GM18517 (cell line): ENCODE data around the gene EP300.

Experiments used
- ATAC-seq: cut with Tn5 transposase; IDR thresholded peaks from one replicate; pipeline ENCODE4 v1.9.1; 2021; ENCODE audit warnings: mild to moderate bottlenecking, moderate library complexity; ENCODE audit not compliant: unreplicated experiment

Gene EP300

GRCh38 chr22:41204066-41204465 is 111.7 kb downstream of the EP300 start:
- no peak for ATAC-seq

- ATAC-seq: peak; percentile 94
These were observed 112.9 kb downstream of the EP300 start, which contains the start of gene L3MBTL2 for GRCh38 chr22:41204992-41205900. TSS of gene L3MBTL2 (plus strand) at chr22:41205312. CDS start at chr22:41205363, 51 bp downstream.

- no peak for ATAC-seq
These were observed 114.3 kb downstream of the EP300 start for GRCh38 chr22:41206719-41207118.

GRCh38 chr22:41215409-41215808 is 123.0 kb downstream of the EP300 start:
- ATAC-seq: no peak

- no peak for ATAC-seq
These were observed 123.5 kb downstream of the EP300 start for GRCh38 chr22:41215926-41216325.

GRCh38 chr22:41216984-41217383 is 124.6 kb downstream of the EP300 start:
- ATAC-seq: no peak

- ATAC-seq: no peak
These were observed 125.3 kb downstream of the EP300 start for GRCh38 chr22:41217553-41218157.

GRCh38 chr22:41222846-41223507 is 130.6 kb downstream of the EP300 start:
- ATAC-seq: no peak

GRCh38 chr22:41223535-41223934 is 131.1 kb downstream of the EP300 start:
- no peak for ATAC-seq

GRCh38 chr22:41226723-41227655 is 134.6 kb downstream of the EP300 start:
- ATAC-seq: no peak

- no peak for ATAC-seq
These were observed 136.8 kb downstream of the EP300 start for GRCh38 chr22:41229215-41229614.
